Measurements from ENCODE around the gene FLNA.

GRCh38 chrX:154357205-154357604 lies 17.2 kb downstream of the FLNA start:
- TF ChIP-seq CTCF (conservative IDR thresholded peaks at IDR 0.05), result no peak
- TF ChIP-seq ZFX (IDR thresholded peaks at IDR 0.05), result no peak
